SH-SY5Y (cell line): ENCODE results near the gene GRIK3.

Experiments used
- GATA2 ChIP-seq: IDR thresholded peaks from 2 replicates; pipeline ENCODE4 v1.6.1; 2011; ENCODE audit warnings: mild to moderate bottlenecking, low read depth, low read length
- GATA3 ChIP-seq: IDR thresholded peaks from 2 replicates; pipeline ENCODE4 v1.6.1; 2011; ENCODE audit warnings: low read depth, mild to moderate bottlenecking, low read length, moderate library complexity

- TF ChIP-seq GATA2: no peak
- no peak for TF ChIP-seq GATA3
Observed at GRCh38 chr1:37040261-37040660, 5.9 kb upstream of the GRIK3 start.
